GM12891 (cell line): ENCODE data around the gene SLC18A3.

Source experiments
- DNase-seq: peaks from one replicate; pipeline ENCODE4 v3.0.0; 2011; ENCODE audit warnings: low spot score; ENCODE audit not compliant: insufficient read length
- FAIRE-seq: peaks from 2 replicates; lab custom pipeline; 2011; peaks lifted over from hg19 to GRCh38; lab: Jason Lieb, UNC
- PAX5 ChIP-seq: IDR thresholded peaks from 2 replicates; pipeline ENCODE4 v1.6.1; 2011; ENCODE audit warnings: low read length, moderate library complexity, mild to moderate bottlenecking; ENCODE audit not compliant: insufficient read depth, severe bottlenecking
- POLR2A ChIP-seq: IDR thresholded peaks from 2 replicates; pipeline ENCODE4 v1.6.1; 2011; ENCODE audit warnings: low read depth, low read length, control low read depth
- POLR2AphosphoS5 ChIP-seq: IDR thresholded peaks from 2 replicates; pipeline ENCODE4 v1.6.1; 2011; ENCODE audit warnings: low read depth, low read length, control low read depth
- POU2F2 ChIP-seq: IDR thresholded peaks from 2 replicates; pipeline ENCODE4 v1.6.1; 2011; ENCODE audit warnings: low read depth, mild to moderate bottlenecking, control low read depth, low read length, moderate library complexity
- SPI1 ChIP-seq: IDR thresholded peaks from 2 replicates; pipeline ENCODE4 v1.6.1; 2011; ENCODE audit warnings: low read depth, low read length, control low read depth
- TAF1 ChIP-seq: IDR thresholded peaks from 2 replicates; pipeline ENCODE4 v1.6.1; 2011; ENCODE audit warnings: low read depth, low read length, control low read depth

The SLC18A3 gene

DNA sequence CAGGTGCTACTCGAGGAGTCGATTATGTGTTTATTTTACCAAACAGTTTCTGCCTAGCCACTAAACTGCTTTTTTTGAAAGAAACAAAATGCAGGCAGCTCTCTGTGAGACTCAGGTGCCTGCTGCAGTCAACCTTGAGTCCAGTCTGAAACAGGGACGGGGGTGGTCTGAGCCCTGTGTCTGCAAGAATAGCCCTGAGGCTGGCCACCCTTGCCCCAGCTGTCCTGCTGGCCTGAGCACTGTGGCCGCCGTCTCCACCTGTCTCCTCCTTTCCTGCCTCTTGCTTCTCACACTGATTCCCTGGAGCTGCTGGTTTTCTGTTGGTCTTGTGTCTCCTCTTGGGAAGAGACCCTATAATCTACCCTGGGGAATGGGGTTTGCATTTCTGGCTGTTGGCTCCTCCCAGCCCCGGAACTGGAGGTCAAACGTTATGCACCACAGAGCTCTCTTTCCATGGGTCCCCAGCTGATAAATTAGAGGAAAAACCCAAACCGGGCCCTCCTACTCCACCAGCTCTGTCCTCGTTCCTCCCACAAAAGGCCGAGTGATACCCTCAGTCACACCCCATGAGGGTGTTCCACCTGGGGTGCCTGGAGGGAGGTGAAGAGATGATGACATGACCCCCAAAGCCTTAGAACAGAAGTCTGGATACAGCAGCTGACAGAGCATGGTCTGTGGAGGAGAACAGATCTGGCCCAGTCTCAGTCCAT lies 15.0 kb upstream of the SLC18A3 start:
- TF ChIP-seq TAF1 (no peak), POLR2AphosphoS5 (no peak), PAX5 (no peak), POLR2A (no peak), SPI1 (no peak), POU2F2 (no peak)
- DNase-seq, result no peak
- FAIRE-seq, result no peak

- no peak for TF ChIP-seq POLR2AphosphoS5
- no peak for TF ChIP-seq SPI1
- no peak for TF ChIP-seq POU2F2
- TF ChIP-seq PAX5, result no peak
- no peak for TF ChIP-seq POLR2A
- TF ChIP-seq TAF1, result no peak
- no peak for DNase-seq
- no peak for FAIRE-seq
Observed at GRCh38 chr10:49595713-49596492, 14.2 kb upstream of the SLC18A3 start.

- FAIRE-seq, result no peak
- no peak for TF ChIP-seq PAX5
- TF ChIP-seq POLR2AphosphoS5, result no peak
- TF ChIP-seq POU2F2, result no peak
- TF ChIP-seq SPI1, result no peak
- no peak for TF ChIP-seq POLR2A
- TF ChIP-seq TAF1, result no peak
Observed at GRCh38 chr10:49596493-49596809, 13.7 kb upstream of the SLC18A3 start.

DNA sequence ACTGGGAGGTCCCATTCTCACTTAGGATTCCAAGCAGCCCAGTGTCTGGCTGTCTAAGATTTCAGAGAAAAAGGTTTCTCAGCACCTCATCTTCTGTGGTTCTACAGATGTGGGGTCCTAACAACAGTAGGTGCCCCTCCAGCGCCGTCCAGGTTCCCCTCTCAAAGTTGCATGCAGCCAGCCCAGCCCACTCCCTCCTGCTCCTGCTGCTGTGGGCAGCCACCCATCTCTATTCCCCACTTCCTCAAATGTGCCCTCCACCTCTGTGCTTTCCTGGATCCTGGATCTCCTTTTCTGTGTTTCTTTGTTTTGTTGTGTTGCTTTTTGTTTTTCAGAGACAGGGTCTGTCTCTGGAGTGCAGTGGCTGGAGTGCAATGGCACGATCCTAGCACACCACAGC lies 13.3 kb upstream of the SLC18A3 start:
- FAIRE-seq (no peak), DNase-seq (no peak)
- TF ChIP-seq POU2F2, result no peak
- no peak for TF ChIP-seq POLR2AphosphoS5

More at GRCh38 chr10:49596493-49596809, 13.7 kb upstream of the SLC18A3 start:
- no peak for DNase-seq

DNA sequence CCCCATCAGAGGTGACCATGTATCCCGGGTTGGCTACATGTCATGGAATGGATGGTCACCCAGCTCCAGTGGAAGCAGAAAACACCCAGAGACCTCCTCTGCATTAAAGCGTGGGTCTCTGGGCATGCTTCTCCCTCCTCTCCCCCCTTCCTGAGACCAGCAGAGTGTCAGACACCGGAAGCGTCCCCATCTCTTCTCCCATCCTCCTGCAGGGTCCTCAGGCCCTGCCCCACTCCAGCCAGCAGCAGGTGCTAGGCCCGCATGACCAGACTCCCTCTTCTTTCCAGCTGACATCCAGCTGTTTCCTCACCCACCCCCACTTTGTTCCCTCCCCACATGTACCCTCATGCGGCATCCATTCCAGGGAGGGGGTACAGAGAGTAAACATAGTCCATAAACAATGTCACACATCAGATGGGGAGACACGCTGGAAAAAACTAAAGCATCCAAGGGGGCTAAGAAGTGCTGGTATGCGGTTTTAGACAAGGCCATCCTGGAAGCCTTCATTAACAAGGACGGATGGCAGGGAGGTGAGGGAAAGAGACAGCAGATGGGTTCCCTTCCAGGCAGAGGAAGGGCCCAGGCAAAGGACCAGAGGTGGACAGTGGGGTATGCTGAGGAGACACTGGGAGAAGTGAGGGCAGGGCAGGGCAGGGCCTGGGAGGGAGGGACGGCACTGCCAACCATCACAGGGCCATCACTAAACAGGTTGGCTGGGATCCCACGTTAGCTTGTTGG lies 12.5 kb upstream of the SLC18A3 start:
- FAIRE-seq (no peak), DNase-seq (no peak)
- TF ChIP-seq POLR2A, result no peak
- no peak for TF ChIP-seq POU2F2
- TF ChIP-seq TAF1, result no peak
- no peak for TF ChIP-seq SPI1
- no peak for TF ChIP-seq POLR2AphosphoS5
- no peak for TF ChIP-seq PAX5

GRCh38 chr10:49598164-49598856 lies 11.8 kb upstream of the SLC18A3 start:
- FAIRE-seq (no peak), DNase-seq (no peak)
- TF ChIP-seq POU2F2 (no peak), TAF1 (no peak), POLR2A (no peak), PAX5 (no peak), SPI1 (no peak), POLR2AphosphoS5 (no peak)

GRCh38 chr10:49598986-49599385 lies 11.1 kb upstream of the SLC18A3 start:
- FAIRE-seq (no peak), DNase-seq (no peak)
- TF ChIP-seq POU2F2, result no peak
- no peak for TF ChIP-seq PAX5
- no peak for TF ChIP-seq POLR2A

- TF ChIP-seq TAF1 (no peak), PAX5 (no peak), POLR2AphosphoS5 (no peak), SPI1 (no peak), POLR2A (no peak), POU2F2 (no peak)
- no peak for FAIRE-seq
- DNase-seq, result no peak
Observed at GRCh38 chr10:49599546-49599945, 10.6 kb upstream of the SLC18A3 start.

GRCh38 chr10:49600046-49600445 lies 10.1 kb upstream of the SLC18A3 start:
- DNase-seq (no peak), FAIRE-seq (no peak)
- no peak for TF ChIP-seq SPI1
- TF ChIP-seq POLR2A, result no peak
- no peak for TF ChIP-seq PAX5
- no peak for TF ChIP-seq POU2F2
- no peak for TF ChIP-seq POLR2AphosphoS5
- no peak for TF ChIP-seq TAF1
